Panc1 (cell line): Measurements from ENCODE around the gene C10orf105. TPM values are rescaled to one million over a fixed set of nuclear protein-coding genes. Genes with fewer than 3 reads are reported as not detected.

Experiments used
- ATAC-seq: fragments of 200-7000 bp; cut with Tn5 transposase; 2 replicates; pipeline ENCODE4 v1.9.1; 2020; ENCODE audit warnings: mild to moderate bottlenecking, moderate library complexity
- BruUV-seq: library from RNA; stranded (reverse); fragments of 400-500 nt; replicated peaks from 2 replicates; lab custom pipeline; 2021; lab: Mats Ljungman, UMichigan
- CTCF ChIA-PET: fragments of 300-600 bp; sonication (Branson Sonifier 250); formaldehyde crosslinking; loops from one replicate; lab custom pipeline; 2022; ENCODE audit warnings: antibody characterized with exemption; lab: Charles Lee
- POLR2A ChIA-PET: fragments of 300-600 bp; sonication (Branson Sonifier 250); formaldehyde crosslinking; loops from one replicate; lab custom pipeline; 2022; ENCODE audit warnings: antibody characterized with exemption; lab: Charles Lee
- DNase-seq: peaks from one replicate; pipeline ENCODE4 v3.0.0-alpha.2; 2010; ENCODE audit warnings: low read depth, low spot score
- H3K27ac ChIP-seq: 2 replicates; pipeline ENCODE4 v1.5.1; 2011; ENCODE audit warnings: mild to moderate bottlenecking, low read length, inconsistent platforms
- H3K27me3 ChIP-seq: fragments of 200-500 bp; sonication (Bioruptor generic); 2 replicates; pipeline ENCODE4 v1.6.0; 2014; ENCODE audit warnings: low read length, inconsistent platforms; ENCODE audit not compliant: control insufficient read depth, insufficient read depth
- H3K36me3 ChIP-seq: fragments of 200-500 bp; sonication (Bioruptor generic); 2 replicates; pipeline ENCODE4 v1.5.1; 2014; ENCODE audit warnings: inconsistent platforms, mild to moderate bottlenecking, low read length, moderate library complexity; ENCODE audit not compliant: control insufficient read depth, insufficient read depth
- H3K4me1 ChIP-seq: 2 replicates; pipeline ENCODE4 v1.5.1; 2011; ENCODE audit warnings: inconsistent platforms, mild to moderate bottlenecking, low read length, moderate library complexity; ENCODE audit not compliant: control insufficient read depth, insufficient read depth
- H3K4me3 ChIP-seq, 2 experiments: 2 replicates each; pipeline ENCODE4 v1.5.1; 2011 to 2012; ENCODE audit warnings: low read depth in 2 of 2, low read length in 2 of 2, mild to moderate bottlenecking in 2 of 2, inconsistent platforms in 1 of 2, moderate library complexity in 1 of 2
- H3K9me3 ChIP-seq: fragments of 200-500 bp; sonication (Bioruptor generic); 2 replicates; pipeline ENCODE4 v1.5.1; 2014; ENCODE audit warnings: low read depth, mild to moderate bottlenecking, inconsistent platforms, low read length, moderate library complexity; ENCODE audit not compliant: control insufficient read depth, insufficient read depth
- POLR2AphosphoS5 ChIP-seq: IDR thresholded peaks from 2 replicates; pipeline ENCODE4 v1.6.1; 2012; ENCODE audit warnings: mild to moderate bottlenecking, low read depth, low read length, moderate library complexity
- SIN3A ChIP-seq: IDR thresholded peaks from 2 replicates; pipeline ENCODE4 v1.6.1; 2012; ENCODE audit warnings: low read depth, mild to moderate bottlenecking, low read length, moderate library complexity, borderline replicate concordance; ENCODE audit not compliant: insufficient read depth
- TCF7L2 ChIP-seq: IDR thresholded peaks from 2 replicates; pipeline ENCODE4 v1.6.1; 2011; ENCODE audit warnings: mild to moderate bottlenecking, low read depth, low read length, inconsistent platforms
- in situ Hi-C: cut with HindIII; loops from 2 replicates; pipeline ENCODE4 v1.10.0; 2016; ENCODE audit warnings: low sequenced_read_pairs, low pct_unique_long_range_greater_than_20kb
- intact Hi-C: fragments of 100-400 bp; cut with micrococcal nuclease; formaldehyde crosslinking; loops from one replicate; pipeline ENCODE4 v1.10.0; 2022; ENCODE audit not compliant: unreplicated experiment
- total RNA-seq: library from RNA; stranded (reverse); gene quantifications from one replicate; pipeline ENCODE4 v1.2.1, GENCODE V29; 2021; ENCODE audit not compliant: unreplicated experiment
- TF ChIP-seq, protein P1 (sequence below), 2 experiments: IDR thresholded peaks; 2 replicates each; pipeline ENCODE4 v1.6.1; 2011 to 2012; ENCODE audit warnings: low read depth in 2 of 2, control low read depth in 1 of 2, low read length in 1 of 2, mild to moderate bottlenecking in 1 of 2, moderate library complexity in 1 of 2; ENCODE audit not compliant: insufficient read depth in 1 of 2
- TF ChIP-seq, protein P2 (sequence below): fragments of 450-650 bp; IDR thresholded peaks from 2 replicates; pipeline ENCODE4 v1.5.1; 2017; ENCODE audit warnings: mild to moderate bottlenecking

The C10orf105 gene
- total RNA-seq, 1 experiment from 2014 or later = not detected

DNA sequence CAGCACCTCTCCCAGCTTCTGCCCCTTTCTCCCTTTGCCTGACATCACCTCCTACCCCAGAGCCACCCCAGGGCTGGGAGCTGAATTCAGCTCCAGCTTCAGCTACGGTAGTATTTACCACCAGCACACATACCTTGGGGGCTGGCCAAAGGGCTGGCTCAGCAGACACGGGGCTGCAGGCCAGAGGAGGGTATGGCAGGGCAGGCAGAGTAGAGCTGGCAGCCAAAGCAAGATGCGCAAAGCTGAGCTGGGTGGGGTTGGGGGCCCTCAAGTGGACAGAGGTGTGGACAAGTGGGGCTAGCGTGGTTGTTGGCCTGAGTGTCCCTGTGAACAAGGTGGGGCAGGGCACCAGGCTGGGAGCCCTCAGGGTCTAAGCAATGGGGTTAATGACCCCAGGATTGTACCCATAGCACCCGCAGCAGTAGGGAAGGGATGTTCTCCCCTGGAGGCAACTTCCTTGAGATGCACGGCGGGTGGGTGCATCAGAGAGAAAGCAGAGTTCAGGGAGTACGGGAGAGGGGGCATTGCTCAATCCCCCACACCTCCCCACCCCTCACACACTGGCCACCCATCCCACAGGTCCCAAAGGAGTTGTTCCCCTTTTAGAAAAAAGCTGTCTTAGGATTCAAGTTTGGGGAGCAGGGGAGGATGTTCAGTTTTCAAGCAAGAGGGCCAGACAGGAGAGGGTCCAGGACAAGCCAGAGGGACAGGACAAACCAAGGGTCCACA is 45.8 kb upstream of the C10orf105 start:
- no peak for ATAC-seq
- POLR2A ChIA-PET = no interaction called here

DNA sequence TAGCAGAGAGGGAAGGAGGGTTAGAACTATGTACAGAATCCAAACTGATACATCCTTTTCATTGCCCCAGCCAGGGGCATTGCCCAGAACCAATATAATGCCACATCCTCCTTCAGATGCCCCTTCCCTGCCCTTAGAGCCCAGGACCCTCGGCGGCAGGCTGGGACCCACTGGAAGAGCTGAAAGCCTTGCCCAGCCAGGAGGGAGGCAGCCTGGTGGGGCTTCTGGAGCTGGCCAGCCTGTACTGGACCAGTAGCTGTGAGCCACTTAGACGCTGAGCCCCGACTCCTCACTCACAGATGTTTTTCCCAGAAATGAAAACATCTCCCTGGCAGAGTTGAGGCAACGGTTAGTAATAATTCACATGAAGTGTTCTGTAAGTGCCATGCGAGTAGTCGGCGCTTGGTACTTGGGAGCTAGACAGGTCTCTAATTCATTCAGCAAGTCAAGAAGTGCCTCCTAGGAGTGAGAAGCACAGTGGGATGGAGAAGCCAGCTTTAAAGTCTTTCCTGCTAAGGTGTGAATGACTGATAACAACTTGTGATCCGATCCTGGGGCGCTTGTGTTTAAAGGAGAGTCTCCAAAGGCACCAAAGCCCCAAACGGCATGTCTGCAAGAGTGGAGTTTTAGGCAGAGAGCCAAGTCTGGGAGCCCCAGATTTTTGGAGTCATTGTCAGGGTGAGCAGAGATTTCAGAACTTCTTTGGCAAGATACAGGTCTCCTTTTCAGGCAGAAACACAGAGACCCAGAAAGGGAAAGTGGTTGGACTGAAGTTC is 44.0 kb upstream of the C10orf105 start:
- H3K27me3 ChIP-seq = no peaks in the 10 kb centered on the region
- no peaks in the 10 kb centered on the region for H3K36me3 ChIP-seq
- ATAC-seq (no peak), DNase-seq (no peak)
- no peaks in the 10 kb centered on the region for H3K9me3 ChIP-seq
- intact Hi-C loops (no loop called here), in situ Hi-C loops (no loop called here)
- H3K27ac ChIP-seq = peak overlapping the region; percentile 49
- CTCF ChIA-PET = no interaction called here
- no TSS peak for BruUV-seq
- H3K4me1 ChIP-seq = peaks cover 54% of the 10 kb centered on the region
- H3K4me3 ChIP-seq = no peak overlapping the region
- POLR2A ChIA-PET = no interaction called here
- TF ChIP-seq SIN3A (no peak), TCF7L2 (no peak), POLR2AphosphoS5 (no peak)
- TF ChIP-seq, protein P1, sequence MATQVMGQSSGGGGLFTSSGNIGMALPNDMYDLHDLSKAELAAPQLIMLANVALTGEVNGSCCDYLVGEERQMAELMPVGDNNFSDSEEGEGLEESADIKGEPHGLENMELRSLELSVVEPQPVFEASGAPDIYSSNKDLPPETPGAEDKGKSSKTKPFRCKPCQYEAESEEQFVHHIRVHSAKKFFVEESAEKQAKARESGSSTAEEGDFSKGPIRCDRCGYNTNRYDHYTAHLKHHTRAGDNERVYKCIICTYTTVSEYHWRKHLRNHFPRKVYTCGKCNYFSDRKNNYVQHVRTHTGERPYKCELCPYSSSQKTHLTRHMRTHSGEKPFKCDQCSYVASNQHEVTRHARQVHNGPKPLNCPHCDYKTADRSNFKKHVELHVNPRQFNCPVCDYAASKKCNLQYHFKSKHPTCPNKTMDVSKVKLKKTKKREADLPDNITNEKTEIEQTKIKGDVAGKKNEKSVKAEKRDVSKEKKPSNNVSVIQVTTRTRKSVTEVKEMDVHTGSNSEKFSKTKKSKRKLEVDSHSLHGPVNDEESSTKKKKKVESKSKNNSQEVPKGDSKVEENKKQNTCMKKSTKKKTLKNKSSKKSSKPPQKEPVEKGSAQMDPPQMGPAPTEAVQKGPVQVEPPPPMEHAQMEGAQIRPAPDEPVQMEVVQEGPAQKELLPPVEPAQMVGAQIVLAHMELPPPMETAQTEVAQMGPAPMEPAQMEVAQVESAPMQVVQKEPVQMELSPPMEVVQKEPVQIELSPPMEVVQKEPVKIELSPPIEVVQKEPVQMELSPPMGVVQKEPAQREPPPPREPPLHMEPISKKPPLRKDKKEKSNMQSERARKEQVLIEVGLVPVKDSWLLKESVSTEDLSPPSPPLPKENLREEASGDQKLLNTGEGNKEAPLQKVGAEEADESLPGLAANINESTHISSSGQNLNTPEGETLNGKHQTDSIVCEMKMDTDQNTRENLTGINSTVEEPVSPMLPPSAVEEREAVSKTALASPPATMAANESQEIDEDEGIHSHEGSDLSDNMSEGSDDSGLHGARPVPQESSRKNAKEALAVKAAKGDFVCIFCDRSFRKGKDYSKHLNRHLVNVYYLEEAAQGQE (IDR thresholded peaks at IDR 0.05; ENCODE audit: insufficient read depth in 1 of 2, low read depth in 2 of 2, low read length in 1 of 2) = no peak
- TF ChIP-seq, protein P2, sequence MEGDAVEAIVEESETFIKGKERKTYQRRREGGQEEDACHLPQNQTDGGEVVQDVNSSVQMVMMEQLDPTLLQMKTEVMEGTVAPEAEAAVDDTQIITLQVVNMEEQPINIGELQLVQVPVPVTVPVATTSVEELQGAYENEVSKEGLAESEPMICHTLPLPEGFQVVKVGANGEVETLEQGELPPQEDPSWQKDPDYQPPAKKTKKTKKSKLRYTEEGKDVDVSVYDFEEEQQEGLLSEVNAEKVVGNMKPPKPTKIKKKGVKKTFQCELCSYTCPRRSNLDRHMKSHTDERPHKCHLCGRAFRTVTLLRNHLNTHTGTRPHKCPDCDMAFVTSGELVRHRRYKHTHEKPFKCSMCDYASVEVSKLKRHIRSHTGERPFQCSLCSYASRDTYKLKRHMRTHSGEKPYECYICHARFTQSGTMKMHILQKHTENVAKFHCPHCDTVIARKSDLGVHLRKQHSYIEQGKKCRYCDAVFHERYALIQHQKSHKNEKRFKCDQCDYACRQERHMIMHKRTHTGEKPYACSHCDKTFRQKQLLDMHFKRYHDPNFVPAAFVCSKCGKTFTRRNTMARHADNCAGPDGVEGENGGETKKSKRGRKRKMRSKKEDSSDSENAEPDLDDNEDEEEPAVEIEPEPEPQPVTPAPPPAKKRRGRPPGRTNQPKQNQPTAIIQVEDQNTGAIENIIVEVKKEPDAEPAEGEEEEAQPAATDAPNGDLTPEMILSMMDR = no peak

More for the DNA sequence above, 45.8 kb upstream of the C10orf105 start:
- no TSS peak for BruUV-seq
- Histone ChIP-seq H3K9me3 (no peaks in the 10 kb centered on the region), H3K4me3 (no peak overlapping the region), H3K36me3 (no peaks in the 10 kb centered on the region), H3K27ac (peak overlapping the region; percentile 92), H3K27me3 (no peaks in the 10 kb centered on the region), H3K4me1 (peaks cover 68% of the 10 kb centered on the region)
- DNase-seq = no peak
- CTCF ChIA-PET = no interaction called here
- intact Hi-C loops (no loop called here), in situ Hi-C loops (no loop called here)
- TF ChIP-seq, protein P1 (IDR thresholded peaks at IDR 0.05; ENCODE audit: insufficient read depth in 1 of 2, low read depth in 2 of 2, low read length in 1 of 2) = no peak
- no peak for TF ChIP-seq POLR2AphosphoS5
- no peak for TF ChIP-seq TCF7L2
- TF ChIP-seq, protein P2 = no peak
- TF ChIP-seq SIN3A = no peak
